Glomerular visceral epithelial cell (primary cell): Measurements from ENCODE around the gene GAB3.
"Not testable (repeated sequence)": the region's sequence is repeated elsewhere in the genome, so short reads cannot be mapped to it uniquely, and the experiment has no call there.

Source experiments
- DNase-seq: peaks from one replicate; pipeline ENCODE4 v3.0.0-alpha.2; 2016; ENCODE audit errors: extremely low spot score

GAB3 gene

GRCh38 chrX:154658957-154659356 is 91.9 kb downstream of the GAB3 start:
- no peak for DNase-seq

- DNase-seq = no peak
Observed at GRCh38 chrX:154658187-154658586, 92.7 kb downstream of the GAB3 start.

- no peak for DNase-seq
Observed at GRCh38 chrX:154657226-154657805, 93.6 kb downstream of the GAB3 start.

- no peak for DNase-seq
Observed at GRCh38 chrX:154655786-154656185, 95.1 kb downstream of the GAB3 start.

GRCh38 chrX:154655346-154655745 is 95.5 kb downstream of the GAB3 start:
- no peak for DNase-seq

GRCh38 chrX:154654925-154655324 is 96.0 kb downstream of the GAB3 start:
- no peak for DNase-seq

GRCh38 chrX:154654372-154654771 is 96.5 kb downstream of the GAB3 start:
- no peak for DNase-seq

GRCh38 chrX:154653413-154653812 is 97.5 kb downstream of the GAB3 start, which contains the start of gene CTAG2:
TSS of gene CTAG2 (minus strand) at chrX:154653579. CDS start at chrX:154653515, 64 bp downstream.
- not testable (repeated sequence) for DNase-seq

GRCh38 chrX:154653048-154653401 is 97.9 kb downstream of the GAB3 start:
- no peak for DNase-seq

- no peak for DNase-seq
Observed at GRCh38 chrX:154652311-154653047, 98.4 kb downstream of the GAB3 start.

GRCh38 chrX:154650221-154650510 is 100.7 kb downstream of the GAB3 start:
- DNase-seq = no peak

GRCh38 chrX:154649503-154650220 is 101.2 kb downstream of the GAB3 start:
- DNase-seq = no peak

GRCh38 chrX:154648931-154649330 is 101.9 kb downstream of the GAB3 start:
- DNase-seq = no peak

GRCh38 chrX:154645745-154646378 is 105.0 kb downstream of the GAB3 start:
- not testable (repeated sequence) for DNase-seq

GRCh38 chrX:154643708-154644107 is 107.2 kb downstream of the GAB3 start:
- DNase-seq = not testable (repeated sequence)

GRCh38 chrX:154641740-154642139 is 109.1 kb downstream of the GAB3 start:
- DNase-seq = not testable (repeated sequence)

- not testable (repeated sequence) for DNase-seq
Observed at GRCh38 chrX:154633661-154634060, 117.2 kb downstream of the GAB3 start.

- not testable (repeated sequence) for DNase-seq
Observed at GRCh38 chrX:154630949-154631348, 119.9 kb downstream of the GAB3 start.

- DNase-seq = not testable (repeated sequence)
Observed at GRCh38 chrX:154628960-154629359, 121.9 kb downstream of the GAB3 start.
